HG02938 (cell line): ENCODE measurements around the gene MANF.

ENCODE experiments used
- ATAC-seq: cut with Tn5 transposase; IDR thresholded peaks from one replicate; pipeline ENCODE4 v1.9.1; 2021; ENCODE audit warnings: mild to moderate bottlenecking, moderate library complexity; ENCODE audit not compliant: unreplicated experiment

The MANF gene

DNA sequence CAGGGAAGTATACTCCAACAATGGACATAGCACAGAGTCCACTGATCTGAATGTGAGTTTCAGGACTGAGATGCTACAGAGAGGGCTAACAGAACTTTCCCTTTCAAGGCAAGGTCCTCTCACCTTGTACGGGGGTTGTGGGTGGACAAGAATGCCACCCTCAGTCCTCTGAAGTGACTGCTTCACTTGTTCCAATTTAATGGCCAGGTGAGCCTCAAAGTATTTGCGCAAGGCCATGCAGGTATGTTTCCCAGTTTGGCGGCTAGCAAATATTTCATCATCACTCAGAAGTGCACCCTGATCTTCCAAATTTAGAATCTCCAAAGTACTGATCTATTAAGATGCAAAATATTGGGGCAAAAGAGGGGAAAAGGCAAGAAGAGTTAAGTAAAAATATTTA, 44.0 kb downstream of the MANF start:
- ATAC-seq, result no peak

DNA sequence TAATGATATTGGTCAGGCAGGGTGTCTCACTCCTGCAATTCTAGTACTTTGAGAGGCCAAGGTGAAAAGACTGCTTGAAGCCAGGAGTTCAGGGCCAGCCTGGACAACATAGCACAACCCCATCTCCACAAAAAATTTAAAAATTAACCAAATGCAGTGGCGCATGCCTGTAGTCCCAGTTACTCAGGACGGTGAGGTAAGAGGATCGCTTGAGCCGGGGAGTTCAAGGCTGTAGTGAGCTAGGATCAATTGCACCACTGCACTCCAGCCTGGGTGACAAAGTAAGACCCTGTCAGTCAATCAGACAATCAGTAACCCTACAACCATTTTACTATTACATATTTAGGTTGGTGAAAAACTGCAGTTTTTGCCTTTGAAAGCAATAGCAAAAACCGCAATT, 49.0 kb downstream of the MANF start:
- ATAC-seq, result no peak

DNA sequence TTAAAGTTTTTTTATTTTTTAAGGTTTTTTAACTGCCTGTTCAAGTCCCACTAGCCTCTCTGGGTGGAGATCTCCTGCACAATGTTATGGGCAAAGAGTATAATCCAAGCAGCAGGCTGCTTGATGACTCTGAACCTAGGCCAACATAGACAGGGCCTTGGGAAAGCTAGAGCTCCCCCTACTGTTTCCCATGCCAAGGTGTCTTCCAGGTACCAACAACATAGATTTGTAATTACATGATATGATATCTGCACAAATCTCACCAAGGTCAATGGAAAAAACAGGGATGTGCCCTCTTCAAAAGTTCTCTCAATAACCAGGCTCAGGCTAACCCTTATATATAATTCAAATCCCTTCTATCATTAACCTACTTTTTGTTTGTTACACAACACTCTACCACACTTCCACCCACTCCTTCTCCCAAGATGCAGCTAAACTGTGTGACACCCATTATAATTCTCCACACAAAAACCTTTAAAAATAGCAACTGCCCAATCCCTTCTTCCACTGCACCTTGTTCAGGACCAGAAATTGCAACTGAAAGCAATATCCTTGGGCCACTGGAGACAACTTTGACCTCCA, 49.7 kb downstream of the MANF start:
- ATAC-seq, result no peak

DNA sequence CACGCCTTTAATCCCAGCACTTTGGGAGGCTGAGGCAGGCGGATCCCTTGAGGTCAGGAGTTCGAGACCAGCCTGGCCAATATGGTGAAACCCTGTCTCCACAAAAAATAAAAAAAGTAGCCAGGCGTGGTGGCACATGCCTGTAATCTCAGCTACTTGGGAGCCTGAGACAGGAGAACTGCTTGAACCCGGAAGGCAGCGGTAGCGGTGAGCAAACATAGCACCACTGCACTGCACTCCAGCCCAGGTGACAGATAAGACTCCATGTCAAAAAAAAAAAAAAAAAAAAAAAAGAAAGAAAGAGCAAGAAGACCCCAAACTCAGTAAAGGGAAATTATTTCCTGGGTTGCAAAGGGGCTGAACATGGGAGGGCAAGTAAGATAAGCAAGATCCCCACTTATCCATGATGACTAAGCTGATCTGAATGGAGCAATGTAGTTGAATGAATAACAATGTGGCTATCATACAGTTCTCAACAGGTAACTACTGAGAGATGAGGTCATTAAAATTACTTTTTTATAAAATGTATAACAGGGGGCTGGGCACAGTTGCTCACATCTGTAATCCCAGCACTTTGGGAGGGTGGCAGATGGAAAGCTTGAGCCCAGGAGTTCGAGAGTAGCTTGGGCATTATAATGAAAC, 52.0 kb downstream of the MANF start:
- ATAC-seq, result no peak
